GM13977 (cell line): ENCODE data around the gene CDC5L.

Experiments used
- DNase-seq: peaks from one replicate; pipeline ENCODE4 v3.0.0; 2012; ENCODE audit warnings: low spot score
- CTCF ChIP-seq: IDR thresholded peaks from 2 replicates; pipeline ENCODE4 v1.5.1; 2012; ENCODE audit warnings: mild to moderate bottlenecking, control low read depth; ENCODE audit not compliant: insufficient read depth; ENCODE audit errors: extremely low read depth, missing control alignments
- in situ Hi-C: fragments of 300-500 bp; cut with MboI; formaldehyde crosslinking; loops from one replicate; pipeline ENCODE4 v1.12.0; 2022; ENCODE audit warnings: low sequenced_read_pairs, low pct_unique_long_range_greater_than_20kb, mixed read lengths, inconsistent platforms; ENCODE audit not compliant: unreplicated experiment

CDC5L gene

GRCh38 chr6:44489910-44490604, 102.6 kb downstream of the CDC5L start:
- in situ Hi-C loops, result no loop called here
- TF ChIP-seq CTCF, result no peak
- DNase-seq, result no peak

- in situ Hi-C loops, result no loop called here
- TF ChIP-seq CTCF, result no peak
- no peak for DNase-seq
Measured at GRCh38 chr6:44493132-44493531, 105.6 kb downstream of the CDC5L start.

- DNase-seq, result no peak
- TF ChIP-seq CTCF, result no peak
- in situ Hi-C loops, result no loop called here
Measured at GRCh38 chr6:44493593-44493992, 106.1 kb downstream of the CDC5L start.

GRCh38 chr6:44494011-44494501, 106.5 kb downstream of the CDC5L start:
- no peak for DNase-seq
- TF ChIP-seq CTCF, result no peak
- in situ Hi-C loops, result no loop called here

GRCh38 chr6:44495036-44495901, 107.8 kb downstream of the CDC5L start:
- in situ Hi-C loops, result no loop called here
- no peak for TF ChIP-seq CTCF
- DNase-seq, result no peak

- in situ Hi-C loops, result no loop called here
- no peak for DNase-seq
- no peak for TF ChIP-seq CTCF
Measured at GRCh38 chr6:44496665-44497369, 109.3 kb downstream of the CDC5L start.
